ENCODE data around the gene ARHGEF6. TPM values are rescaled to one million over a fixed set of nuclear protein-coding genes. Genes with fewer than 3 reads are reported as not detected.

The ARHGEF6 gene, protein sequence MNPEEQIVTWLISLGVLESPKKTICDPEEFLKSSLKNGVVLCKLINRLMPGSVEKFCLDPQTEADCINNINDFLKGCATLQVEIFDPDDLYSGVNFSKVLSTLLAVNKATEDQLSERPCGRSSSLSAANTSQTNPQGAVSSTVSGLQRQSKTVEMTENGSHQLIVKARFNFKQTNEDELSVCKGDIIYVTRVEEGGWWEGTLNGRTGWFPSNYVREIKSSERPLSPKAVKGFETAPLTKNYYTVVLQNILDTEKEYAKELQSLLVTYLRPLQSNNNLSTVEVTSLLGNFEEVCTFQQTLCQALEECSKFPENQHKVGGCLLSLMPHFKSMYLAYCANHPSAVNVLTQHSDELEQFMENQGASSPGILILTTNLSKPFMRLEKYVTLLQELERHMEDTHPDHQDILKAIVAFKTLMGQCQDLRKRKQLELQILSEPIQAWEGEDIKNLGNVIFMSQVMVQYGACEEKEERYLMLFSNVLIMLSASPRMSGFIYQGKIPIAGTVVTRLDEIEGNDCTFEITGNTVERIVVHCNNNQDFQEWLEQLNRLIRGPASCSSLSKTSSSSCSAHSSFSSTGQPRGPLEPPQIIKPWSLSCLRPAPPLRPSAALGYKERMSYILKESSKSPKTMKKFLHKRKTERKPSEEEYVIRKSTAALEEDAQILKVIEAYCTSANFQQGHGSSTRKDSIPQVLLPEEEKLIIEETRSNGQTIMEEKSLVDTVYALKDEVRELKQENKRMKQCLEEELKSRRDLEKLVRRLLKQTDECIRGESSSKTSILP
- 2.2 and 3.7 TPM in 2 replicates for total RNA-seq
- 2.0 and 3.5 TPM in 2 replicates for polyA plus RNA-seq

DNA sequence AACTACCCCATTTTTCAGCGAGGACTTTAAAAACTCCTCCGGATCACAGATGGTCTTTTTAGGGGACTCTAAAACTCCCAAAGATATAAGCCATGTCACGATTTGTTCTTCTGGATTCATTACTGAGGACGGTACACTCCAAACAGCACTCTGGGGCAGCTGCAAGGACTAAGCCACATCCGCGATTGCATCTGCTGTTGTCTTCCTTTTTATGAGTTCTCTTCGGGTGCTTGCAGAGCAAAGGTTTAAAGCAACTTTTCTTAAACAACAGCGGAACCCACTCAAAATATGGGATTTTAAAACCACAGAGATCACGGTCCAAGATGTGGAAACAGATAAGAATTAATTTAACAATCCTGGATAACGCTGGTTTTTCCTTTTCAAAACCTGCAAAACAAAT, at the start of gene ARHGEF6:
Gene ARHGEF6, minus strand, starts transcription at position 170 of the 400 bp plus-strand sequence. Its CDS starts 50 bp downstream, at position 120.
- WGBS (ENCODE audit: low lambda C conversion rate, missing lambda C conversion rate), result 68% methylated on average over 10 of the region's 10 CpGs
- H2AFZ ChIP-seq, result no peak within 1 kb of the TSS

DNA sequence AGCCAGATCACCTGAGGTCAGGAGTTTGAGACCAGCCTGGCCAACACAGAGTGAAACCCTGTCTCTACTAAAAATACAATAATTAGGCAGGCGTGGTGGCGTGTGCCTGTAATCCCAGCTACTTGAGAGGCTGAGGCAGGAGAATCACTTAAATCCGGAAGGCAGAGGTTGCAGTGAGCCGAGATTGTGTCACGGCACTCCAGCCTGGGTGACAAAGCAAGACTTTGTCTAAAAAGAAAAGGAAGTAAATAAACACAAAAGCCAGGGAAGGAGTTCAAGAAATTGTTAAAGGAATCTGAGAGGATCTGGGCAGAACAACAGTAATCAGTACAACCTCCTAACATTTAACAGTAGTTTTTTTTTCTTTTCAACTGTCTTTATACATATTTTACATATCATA, 48.7 kb upstream of the ARHGEF6 start:
- H3K4me2 ChIP-seq, result no peak overlapping the region
- no peaks in the 10 kb centered on the region for H3K9me3 ChIP-seq (ENCODE audit: low read depth)
- H3K27me3 ChIP-seq, result no peaks in the 10 kb centered on the region
- no peaks in the 10 kb centered on the region for H4K20me1 ChIP-seq (ENCODE audit: insufficient read depth, poor library complexity, severe bottlenecking)
- no peaks in the 10 kb centered on the region for H3K36me3 ChIP-seq (replicated peaks; ENCODE audit: insufficient read depth, low read depth)
- no peak overlapping the region for H3K27ac ChIP-seq
- no peak for DNase-seq (ENCODE audit: low spot score)
- no peaks in the 10 kb centered on the region for H3K79me2 ChIP-seq
- no peak overlapping the region for H3K4me3 ChIP-seq
- no peaks in the 10 kb centered on the region for H3K4me1 ChIP-seq (ENCODE audit: insufficient read depth)
- no peaks in the 10 kb centered on the region for H3K9me2 ChIP-seq (replicated peaks; ENCODE audit: insufficient read depth)
- H2AFZ ChIP-seq, result no peak overlapping the region
- WGBS (ENCODE audit: low lambda C conversion rate, missing lambda C conversion rate), result 86% methylated on average over 5 of the region's 5 CpGs
- no peak for TF ChIP-seq EZH2phosphoT487 (IDR thresholded peaks at IDR 0.05; ENCODE audit: low read depth, severe bottlenecking, unreplicated experiment)
- TF ChIP-seq EZH2 (IDR thresholded peaks at IDR 0.05; ENCODE audit: borderline replicate concordance), result no peak
- TF ChIP-seq, protein P1, sequence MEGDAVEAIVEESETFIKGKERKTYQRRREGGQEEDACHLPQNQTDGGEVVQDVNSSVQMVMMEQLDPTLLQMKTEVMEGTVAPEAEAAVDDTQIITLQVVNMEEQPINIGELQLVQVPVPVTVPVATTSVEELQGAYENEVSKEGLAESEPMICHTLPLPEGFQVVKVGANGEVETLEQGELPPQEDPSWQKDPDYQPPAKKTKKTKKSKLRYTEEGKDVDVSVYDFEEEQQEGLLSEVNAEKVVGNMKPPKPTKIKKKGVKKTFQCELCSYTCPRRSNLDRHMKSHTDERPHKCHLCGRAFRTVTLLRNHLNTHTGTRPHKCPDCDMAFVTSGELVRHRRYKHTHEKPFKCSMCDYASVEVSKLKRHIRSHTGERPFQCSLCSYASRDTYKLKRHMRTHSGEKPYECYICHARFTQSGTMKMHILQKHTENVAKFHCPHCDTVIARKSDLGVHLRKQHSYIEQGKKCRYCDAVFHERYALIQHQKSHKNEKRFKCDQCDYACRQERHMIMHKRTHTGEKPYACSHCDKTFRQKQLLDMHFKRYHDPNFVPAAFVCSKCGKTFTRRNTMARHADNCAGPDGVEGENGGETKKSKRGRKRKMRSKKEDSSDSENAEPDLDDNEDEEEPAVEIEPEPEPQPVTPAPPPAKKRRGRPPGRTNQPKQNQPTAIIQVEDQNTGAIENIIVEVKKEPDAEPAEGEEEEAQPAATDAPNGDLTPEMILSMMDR (IDR thresholded peaks at IDR 0.05; ENCODE audit: poor library complexity), result no peak

More for the DNA sequence above, at the start of gene ARHGEF6:
- no peak within 1 kb of the TSS for H3K4me3 ChIP-seq
- no peaks in the 10 kb centered on the region for H3K9me2 ChIP-seq (replicated peaks; ENCODE audit: insufficient read depth)
- H3K4me2 ChIP-seq, result peak within 1 kb of the TSS; percentile 50
- no peaks in the 10 kb centered on the region for H3K9me3 ChIP-seq (ENCODE audit: low read depth)
- H4K20me1 ChIP-seq (ENCODE audit: insufficient read depth, poor library complexity, severe bottlenecking), result no peaks in the 10 kb centered on the region
- no peak for TF ChIP-seq EZH2phosphoT487 (IDR thresholded peaks at IDR 0.05; ENCODE audit: low read depth, severe bottlenecking, unreplicated experiment)
- TF ChIP-seq EZH2 (IDR thresholded peaks at IDR 0.05; ENCODE audit: borderline replicate concordance), result no peak
- TF ChIP-seq, protein P1 (IDR thresholded peaks at IDR 0.05; ENCODE audit: poor library complexity), result no peak
- H3K36me3 ChIP-seq (replicated peaks; ENCODE audit: insufficient read depth, low read depth), result no peaks in the 10 kb centered on the region
- DNase-seq (ENCODE audit: low spot score), result no peak
- H3K27me3 ChIP-seq, result no peaks in the 10 kb centered on the region
- no peaks in the 10 kb centered on the region for H3K4me1 ChIP-seq (ENCODE audit: insufficient read depth)
- H3K79me2 ChIP-seq, result no peaks in the 10 kb centered on the region
- H3K27ac ChIP-seq, result no peak within 1 kb of the TSS

- H3K4me1 ChIP-seq (ENCODE audit: insufficient read depth), result no peaks in the 10 kb centered on the region
- H3K4me2 ChIP-seq, result no peak overlapping the region
- no peak for DNase-seq (ENCODE audit: low spot score)
- TF ChIP-seq EZH2 (IDR thresholded peaks at IDR 0.05; ENCODE audit: borderline replicate concordance), result no peak
- TF ChIP-seq EZH2phosphoT487 (IDR thresholded peaks at IDR 0.05; ENCODE audit: low read depth, severe bottlenecking, unreplicated experiment), result no peak
- TF ChIP-seq, protein P1 (IDR thresholded peaks at IDR 0.05; ENCODE audit: poor library complexity), result no peak
- no peaks in the 10 kb centered on the region for H3K79me2 ChIP-seq
- 72% methylated on average over 1 of the region's 1 CpG for WGBS (ENCODE audit: low lambda C conversion rate, missing lambda C conversion rate)
- H3K9me3 ChIP-seq (ENCODE audit: low read depth), result no peaks in the 10 kb centered on the region
- no peak overlapping the region for H3K4me3 ChIP-seq
- no peak overlapping the region for H3K27ac ChIP-seq
- H3K9me2 ChIP-seq (replicated peaks; ENCODE audit: insufficient read depth), result no peaks in the 10 kb centered on the region
- no peak overlapping the region for H2AFZ ChIP-seq
- H3K36me3 ChIP-seq (replicated peaks; ENCODE audit: insufficient read depth, low read depth), result no peaks in the 10 kb centered on the region
- H4K20me1 ChIP-seq (ENCODE audit: insufficient read depth, poor library complexity, severe bottlenecking), result no peaks in the 10 kb centered on the region
- no peaks in the 10 kb centered on the region for H3K27me3 ChIP-seq
Observed at GRCh38 chrX:136828830-136829229, 48.1 kb upstream of the ARHGEF6 start.

All from hepatocyte (in vitro differentiated cells).